Adrenal gland (tissue), 12 donors: Measurements from ENCODE around the gene CCDC15. TPM values are rescaled to one million over a fixed set of nuclear protein-coding genes. Genes with fewer than 3 reads are reported as not detected.

Source experiments
- DNase-seq, 7 donors: peaks; one replicate each; pipeline ENCODE4 v3.0.0-alpha.2; 2019 to 2020
- H3K27ac ChIP-seq, 5 donors: fragments of 200-600 bp; sonication (generic) in 4 of 5; 1 replicate in 3 of 5; 2 replicates in 2 of 5; pipeline versions ENCODE4 v1.5.1 to v1.8.0; 2016 to 2020; ENCODE audit warnings: mild to moderate bottlenecking in 1 of 5
- H3K27me3 ChIP-seq: fragments of 200-600 bp; 2 replicates; pipeline ENCODE4 v1.8.0; 2021
- H3K36me3 ChIP-seq, 2 donors: fragments of 200-600 bp; replicated peaks in 1 of 2; 1 replicate in 1 of 2; 2 replicates in 1 of 2; pipeline versions ENCODE4 v1.5.1 to v1.8.0; 2018 to 2022
- H3K4me1 ChIP-seq, 2 donors: fragments of 200-600 bp; replicated peaks in 1 of 2; 1 replicate in 1 of 2; 2 replicates in 1 of 2; pipeline versions ENCODE4 v1.5.1 to v1.8.0; 2018 to 2021
- H3K4me3 ChIP-seq, 4 donors: fragments of 200-600 bp; sonication (generic) in 3 of 4; one replicate each; pipeline ENCODE4 v1.5.1; 2016 to 2018
- H3K9me3 ChIP-seq, 3 donors: fragments of 200-600 bp; sonication (generic) in 1 of 3; replicated peaks in 1 of 3; 1 replicate in 2 of 3; 2 replicates in 1 of 3; pipeline versions ENCODE4 v1.5.1 to v1.8.0; 2016 to 2021
- CTCF ChIP-seq, 6 experiments: fragments of 450-650 bp in 4 of 6; fragments of 200-600 bp in 2 of 6; sonication (generic) in 1 of 6; IDR thresholded peaks; 1 replicate in 5 of 6; 2 replicates in 1 of 6; pipeline versions ENCODE4 v1.5.1 to v1.8.0; 2016 to 2021; ENCODE audit warnings: antibody characterized with exemption in 6 of 6, mild to moderate bottlenecking in 2 of 6, moderate library complexity in 1 of 6
- POLR2A ChIP-seq, 2 donors: fragments of 450-650 bp; IDR thresholded peaks; one replicate each; pipeline ENCODE4 v1.6.1; 2017; ENCODE audit warnings: antibody characterized with exemption in 2 of 2, mild to moderate bottlenecking in 2 of 2, moderate library complexity in 1 of 2
- WGBS, 4 donors: extraction: QIAGEN DNeasy Blood & Tissue Kit in 2 of 4; methylation state at CpG; one replicate each; pipeline versions ENCODE4 v1.1.5 to v1.1.7; 2013 to 2017; 5-methylcytosine and 5-hydroxymethylcytosine counted together
- intact Hi-C, 2 donors: fragments of 100-400 bp; cut with DNase I; formaldehyde crosslinking; loops; one replicate each; pipeline versions ENCODE4 v1.14.1 to v1.15.0; 2022 to 2023
- polyA plus RNA-seq, 3 donors: library from polyadenylated mRNA; stranded (reverse); fragments of 200-250 nt in 2 of 3; fragments of 350-450 nt in 1 of 3; fragmentation: Illumina TruSeq in 1 of 3; extraction: RNeasy Lipid Tissue Mini Kit (QIAGEN cat#74804) in 1 of 3; gene quantifications; one replicate each; pipeline ENCODE4 v1.2.3, GENCODE V29; 2013 to 2014
- total RNA-seq, 9 donors: library from RNA; depleted of rRNA in 4 of 9; stranded (reverse); fragments of >200 nt in 4 of 9; fragments of 120-200 nt in 1 of 9; fragmentation: NEBNext Ultra II Directional in 1 of 9; extraction: Animal tissue kit (Norgen Biotek cat#: 25700) in 1 of 9; gene quantifications; one replicate each; pipeline versions ENCODE4 v1.1.0 to v1.2.4, GENCODE V29; 2013 to 2023
- donor health status: healthy with polysubstance abuse.
- donor health status: Bipolar disorder and iron deficiency.
- donor health status: DM: yes; HTN: yes; CAD: no.
- donor health status: DM: no; HTN: no; CAD: no.
- donor health status: DM: no; HTN: no; CAD: no.
- donor health status: DM: yes; HTN: yes; CAD: no.

CCDC15 gene
- total and polyA plus RNA-seq, 12 donors = 0.47 to 4.9 (median 2.0) TPM

GRCh38 chr11:125001079-125001778, 47.2 kb downstream of the CCDC15 start:
- Histone ChIP-seq H3K4me3 (no peak overlapping the region), H3K36me3 (no peaks in the 10 kb centered on the region), H3K9me3 (no peaks in the 10 kb centered on the region), H3K27ac (no peak overlapping the region), H3K4me1 (no peaks in the 10 kb centered on the region), H3K27me3 (no peaks in the 10 kb centered on the region)
- 90 to 97% (median 95%) methylated on average over 2 of the region's 2 CpGs for WGBS, 4 donors
- DNase-seq = no peak
- TF ChIP-seq CTCF (IDR thresholded peaks at IDR 0.05) (no peak), POLR2A (IDR thresholded peaks at IDR 0.05) (no peak)
- intact Hi-C loops = no loop called here

- H3K4me3 ChIP-seq = no peak overlapping the region
- no peaks in the 10 kb centered on the region for H3K4me1 ChIP-seq
- H3K27ac ChIP-seq = no peak overlapping the region
- H3K9me3 ChIP-seq = no peaks in the 10 kb centered on the region
- DNase-seq = no peak
- TF ChIP-seq POLR2A (IDR thresholded peaks at IDR 0.05) (no peak), CTCF (IDR thresholded peaks at IDR 0.05) (no peak)
- no peaks in the 10 kb centered on the region for H3K27me3 ChIP-seq
- WGBS, 4 donors = 91 to 98% (median 94%) methylated on average over 2 of the region's 2 CpGs
- intact Hi-C loops = no loop called here
- no peaks in the 10 kb centered on the region for H3K36me3 ChIP-seq
Observed at GRCh38 chr11:125001849-125002248, 47.8 kb downstream of the CCDC15 start.

- no peaks in the 10 kb centered on the region for H3K27me3 ChIP-seq
- H3K27ac ChIP-seq = no peak overlapping the region
- DNase-seq = no peak
- no peaks in the 10 kb centered on the region for H3K9me3 ChIP-seq
- WGBS, 4 donors = 88 to 97% (median 92%) methylated on average over 2 of the region's 2 CpGs
- intact Hi-C loops = no loop called here
- no peak overlapping the region for H3K4me3 ChIP-seq
- no peak for TF ChIP-seq CTCF (IDR thresholded peaks at IDR 0.05)
- TF ChIP-seq POLR2A (IDR thresholded peaks at IDR 0.05) = no peak
- H3K4me1 ChIP-seq = no peaks in the 10 kb centered on the region
- H3K36me3 ChIP-seq = no peaks in the 10 kb centered on the region
Observed at GRCh38 chr11:125005491-125005890, 51.5 kb downstream of the CCDC15 start.

GRCh38 chr11:125016413-125016812, 62.4 kb downstream of the CCDC15 start:
- TF ChIP-seq POLR2A (IDR thresholded peaks at IDR 0.05) (no peak), CTCF (IDR thresholded peaks at IDR 0.05) (no peak)
- Histone ChIP-seq H3K27me3 (no peaks in the 10 kb centered on the region), H3K36me3 (no peaks in the 10 kb centered on the region), H3K9me3 (peaks cover 0 to 9% (median 0%) of the 10 kb centered on the region in 3 donors), H3K4me1 (no peaks in the 10 kb centered on the region), H3K4me3 (no peak overlapping the region), H3K27ac (no peak overlapping the region)
- DNase-seq = no peak
- intact Hi-C loops = no loop called here
